Stimulated activated CD4-positive, alpha-beta T cell treated with anti-CD3 and anti-CD28 coated beads, Interleukin-15, amount 100 ng/mL, for 48 hours (primary cell): ENCODE measurements around the gene ARHGAP42.

Source experiments
- DNase-seq, 2 donors: peaks; one replicate each; pipeline ENCODE4 v3.0.0-alpha.2; 2020; ENCODE audit warnings: low read depth in 2 of 2

The ARHGAP42 gene

GRCh38 chr11:100831929-100832494 lies 144.9 kb downstream of the ARHGAP42 start:
- DNase-seq, result no peak

- no peak for DNase-seq
These were observed 145.7 kb downstream of the ARHGAP42 start for GRCh38 chr11:100832829-100833228.

- DNase-seq, result no peak
These were observed 146.2 kb downstream of the ARHGAP42 start for GRCh38 chr11:100833276-100833675.

GRCh38 chr11:100835854-100836253 lies 148.8 kb downstream of the ARHGAP42 start:
- DNase-seq, result no peak

GRCh38 chr11:100837311-100837710 lies 150.2 kb downstream of the ARHGAP42 start:
- no peak for DNase-seq

GRCh38 chr11:100841711-100842407 lies 154.8 kb downstream of the ARHGAP42 start:
- no peak for DNase-seq

- no peak for DNase-seq
These were observed 160.7 kb downstream of the ARHGAP42 start for GRCh38 chr11:100847696-100848216.

- DNase-seq, result no peak
These were observed 162.2 kb downstream of the ARHGAP42 start for GRCh38 chr11:100849009-100849900.

- no peak for DNase-seq
These were observed 162.8 kb downstream of the ARHGAP42 start for GRCh38 chr11:100849901-100850235.

- no peak for DNase-seq
These were observed 164.1 kb downstream of the ARHGAP42 start for GRCh38 chr11:100851147-100851546.

- no peak for DNase-seq
These were observed 164.6 kb downstream of the ARHGAP42 start for GRCh38 chr11:100851584-100852152.

- no peak for DNase-seq
These were observed 168.5 kb downstream of the ARHGAP42 start for GRCh38 chr11:100855466-100856067.

GRCh38 chr11:100857236-100858005 lies 170.3 kb downstream of the ARHGAP42 start:
- DNase-seq, result no peak

- no peak for DNase-seq
These were observed 173.4 kb downstream of the ARHGAP42 start for GRCh38 chr11:100860318-100861155.

- no peak for DNase-seq
These were observed 174.1 kb downstream of the ARHGAP42 start for GRCh38 chr11:100861212-100861611.

- no peak for DNase-seq
These were observed 176.0 kb downstream of the ARHGAP42 start for GRCh38 chr11:100863080-100863581.

GRCh38 chr11:100865443-100866065 lies 178.5 kb downstream of the ARHGAP42 start:
- DNase-seq, result no peak

- no peak for DNase-seq
These were observed 179.4 kb downstream of the ARHGAP42 start for GRCh38 chr11:100866453-100866852.

GRCh38 chr11:100867606-100868005 lies 180.5 kb downstream of the ARHGAP42 start:
- DNase-seq, result no peak
